ENCODE measurements around the gene NATD1. TPM values are rescaled to one million over a fixed set of nuclear protein-coding genes. Genes with fewer than 3 reads are reported as not detected.

The NATD1 gene
- total and polyA plus RNA-seq, 2 experiments from 2014 or later = 5.0 to 6.7 TPM

DNA sequence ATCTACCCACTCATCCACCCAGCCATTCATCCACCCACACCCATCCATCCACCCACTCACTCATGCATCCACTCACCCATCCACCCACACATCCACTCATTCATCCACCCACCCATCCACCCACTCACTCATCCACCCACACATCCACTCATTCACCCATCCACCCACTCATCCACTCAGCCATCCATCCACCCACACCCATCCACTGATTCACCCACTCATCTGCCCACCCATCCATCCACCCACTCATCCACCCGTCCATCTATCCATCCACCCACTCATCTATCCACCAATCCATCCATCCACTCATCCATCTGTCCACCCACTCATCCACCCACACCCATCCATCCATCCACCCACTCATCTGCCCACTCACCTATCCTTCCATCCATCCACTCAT is 17.3 kb downstream of the NATD1 start:
- TF ChIP-seq EZH2phosphoT487 (IDR thresholded peaks at IDR 0.05; ENCODE audit: low read depth, severe bottlenecking, unreplicated experiment) (no peak), EZH2 (IDR thresholded peaks at IDR 0.05; ENCODE audit: borderline replicate concordance) (no peak)
- TF ChIP-seq, protein P1, sequence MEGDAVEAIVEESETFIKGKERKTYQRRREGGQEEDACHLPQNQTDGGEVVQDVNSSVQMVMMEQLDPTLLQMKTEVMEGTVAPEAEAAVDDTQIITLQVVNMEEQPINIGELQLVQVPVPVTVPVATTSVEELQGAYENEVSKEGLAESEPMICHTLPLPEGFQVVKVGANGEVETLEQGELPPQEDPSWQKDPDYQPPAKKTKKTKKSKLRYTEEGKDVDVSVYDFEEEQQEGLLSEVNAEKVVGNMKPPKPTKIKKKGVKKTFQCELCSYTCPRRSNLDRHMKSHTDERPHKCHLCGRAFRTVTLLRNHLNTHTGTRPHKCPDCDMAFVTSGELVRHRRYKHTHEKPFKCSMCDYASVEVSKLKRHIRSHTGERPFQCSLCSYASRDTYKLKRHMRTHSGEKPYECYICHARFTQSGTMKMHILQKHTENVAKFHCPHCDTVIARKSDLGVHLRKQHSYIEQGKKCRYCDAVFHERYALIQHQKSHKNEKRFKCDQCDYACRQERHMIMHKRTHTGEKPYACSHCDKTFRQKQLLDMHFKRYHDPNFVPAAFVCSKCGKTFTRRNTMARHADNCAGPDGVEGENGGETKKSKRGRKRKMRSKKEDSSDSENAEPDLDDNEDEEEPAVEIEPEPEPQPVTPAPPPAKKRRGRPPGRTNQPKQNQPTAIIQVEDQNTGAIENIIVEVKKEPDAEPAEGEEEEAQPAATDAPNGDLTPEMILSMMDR (IDR thresholded peaks at IDR 0.05; ENCODE audit: poor library complexity) = no peak
- no peak overlapping the region for H3K4me3 ChIP-seq
- H4K20me1 ChIP-seq (ENCODE audit: insufficient read depth, poor library complexity, severe bottlenecking) = no peaks in the 10 kb centered on the region
- H3K27me3 ChIP-seq = no peaks in the 10 kb centered on the region
- no peak overlapping the region for H2AFZ ChIP-seq
- H3K27ac ChIP-seq = no peak overlapping the region
- no peak overlapping the region for H3K4me2 ChIP-seq
- H3K79me2 ChIP-seq = no peaks in the 10 kb centered on the region
- H3K9me2 ChIP-seq (replicated peaks; ENCODE audit: insufficient read depth) = no peaks in the 10 kb centered on the region
- no peak for DNase-seq (ENCODE audit: low spot score)
- H3K4me1 ChIP-seq (ENCODE audit: insufficient read depth) = no peaks in the 10 kb centered on the region
- 86% methylated on average over 1 of the region's 1 CpG for WGBS (ENCODE audit: low lambda C conversion rate, missing lambda C conversion rate)
- no peaks in the 10 kb centered on the region for H3K9me3 ChIP-seq (ENCODE audit: low read depth)
- no peaks in the 10 kb centered on the region for H3K36me3 ChIP-seq (replicated peaks; ENCODE audit: insufficient read depth, low read depth)

DNA sequence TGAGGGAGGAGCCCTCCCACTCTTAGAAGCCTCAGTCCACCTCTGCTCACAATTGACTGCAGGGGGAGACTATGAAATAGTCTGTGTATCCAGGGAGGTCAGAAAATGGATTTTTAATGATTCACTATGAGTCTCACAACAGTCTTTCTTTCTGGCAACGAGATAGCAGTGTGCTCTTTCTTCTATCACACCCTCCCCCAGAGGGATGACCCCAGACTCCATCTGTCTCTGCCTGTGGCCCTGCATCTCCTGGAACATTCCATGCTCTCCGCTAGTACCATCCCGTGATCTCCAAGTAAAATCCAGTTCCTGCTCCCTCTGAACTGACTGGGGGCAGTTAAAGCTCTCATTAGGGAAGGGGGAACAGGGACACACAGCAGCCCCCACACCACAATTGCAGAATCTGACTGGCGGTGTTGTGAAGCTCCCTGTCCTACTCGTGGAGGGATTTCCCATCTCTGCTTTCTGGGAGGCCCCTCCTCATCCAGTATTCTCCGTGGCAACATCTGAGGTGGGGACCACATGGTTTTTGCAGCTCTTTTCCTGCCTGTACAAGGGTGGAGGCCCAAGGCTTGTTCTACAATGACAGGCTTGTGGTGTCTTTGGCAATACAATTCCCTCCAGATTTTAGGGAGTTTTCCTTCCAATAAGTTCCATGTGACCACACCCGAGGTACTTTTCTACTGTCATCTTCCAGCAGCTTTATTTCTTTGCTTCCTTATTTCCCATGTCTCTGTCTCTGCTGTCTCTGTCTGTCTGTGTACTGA is 19.4 kb downstream of the NATD1 start:
- Histone ChIP-seq H3K9me2 (replicated peaks; ENCODE audit: insufficient read depth) (no peaks in the 10 kb centered on the region), H3K27me3 (no peaks in the 10 kb centered on the region), H3K36me3 (replicated peaks; ENCODE audit: insufficient read depth, low read depth) (no peaks in the 10 kb centered on the region), H3K4me1 (ENCODE audit: insufficient read depth) (no peaks in the 10 kb centered on the region), H3K27ac (no peak overlapping the region), H3K79me2 (no peaks in the 10 kb centered on the region), H3K9me3 (ENCODE audit: low read depth) (no peaks in the 10 kb centered on the region), H4K20me1 (ENCODE audit: insufficient read depth, poor library complexity, severe bottlenecking) (no peaks in the 10 kb centered on the region), H2AFZ (no peak overlapping the region), H3K4me2 (no peak overlapping the region), H3K4me3 (no peak overlapping the region)
- DNase-seq (ENCODE audit: low spot score) = no peak
- WGBS (ENCODE audit: low lambda C conversion rate, missing lambda C conversion rate) = 81% methylated on average over 7 of the region's 7 CpGs
- no peak for TF ChIP-seq EZH2 (IDR thresholded peaks at IDR 0.05; ENCODE audit: borderline replicate concordance)
- TF ChIP-seq, protein P1 (IDR thresholded peaks at IDR 0.05; ENCODE audit: poor library complexity) = no peak
- no peak for TF ChIP-seq EZH2phosphoT487 (IDR thresholded peaks at IDR 0.05; ENCODE audit: low read depth, severe bottlenecking, unreplicated experiment)

DNA sequence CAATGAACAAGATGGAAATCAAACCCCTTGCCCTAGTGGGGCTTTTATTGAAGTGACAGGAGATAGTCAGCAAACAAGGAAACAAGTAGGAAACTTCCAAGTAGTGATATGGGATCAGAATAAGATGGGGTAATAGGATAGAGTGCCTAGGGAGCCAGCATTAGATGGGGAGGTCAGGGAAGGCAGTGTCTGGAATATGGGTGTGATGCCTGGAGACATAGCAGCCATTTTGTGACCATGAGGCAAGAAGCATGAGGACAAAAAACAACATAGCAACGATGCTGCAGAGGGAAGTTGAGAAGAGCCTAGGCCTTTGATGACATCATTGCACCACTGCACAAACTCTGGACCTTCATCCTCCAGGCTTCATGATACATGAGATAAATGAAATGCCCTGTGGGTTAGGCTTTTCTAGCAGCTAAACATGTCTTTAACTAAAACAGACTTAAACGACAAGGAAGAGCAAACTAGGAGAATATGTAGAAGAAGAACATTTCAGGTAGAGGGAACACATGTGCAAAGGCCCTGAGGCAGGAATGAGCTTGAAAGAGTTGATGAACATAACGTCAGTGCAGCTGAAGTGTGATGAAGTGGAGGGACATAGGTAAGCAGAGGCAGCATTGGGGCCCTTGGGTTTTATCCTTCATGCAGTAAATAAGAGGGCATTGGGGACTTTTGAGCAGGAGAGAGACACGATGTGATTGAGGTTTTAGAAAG is 21.0 kb downstream of the NATD1 start:
- 90% methylated on average over 4 of the region's 4 CpGs for WGBS (ENCODE audit: low lambda C conversion rate, missing lambda C conversion rate)
- H4K20me1 ChIP-seq (ENCODE audit: insufficient read depth, poor library complexity, severe bottlenecking) = no peaks in the 10 kb centered on the region

More for the DNA sequence above, 21.0 kb downstream of the NATD1 start:
- Histone ChIP-seq H3K27ac (no peak overlapping the region), H3K27me3 (no peaks in the 10 kb centered on the region), H3K4me2 (no peak overlapping the region), H3K36me3 (replicated peaks; ENCODE audit: insufficient read depth, low read depth) (no peaks in the 10 kb centered on the region), H3K9me2 (replicated peaks; ENCODE audit: insufficient read depth) (no peaks in the 10 kb centered on the region), H2AFZ (no peak overlapping the region), H3K9me3 (ENCODE audit: low read depth) (no peaks in the 10 kb centered on the region), H3K4me3 (no peak overlapping the region), H3K79me2 (no peaks in the 10 kb centered on the region), H3K4me1 (ENCODE audit: insufficient read depth) (no peaks in the 10 kb centered on the region)
- no peak for DNase-seq (ENCODE audit: low spot score)
- TF ChIP-seq, protein P1 (IDR thresholded peaks at IDR 0.05; ENCODE audit: poor library complexity) = no peak
- TF ChIP-seq EZH2 (IDR thresholded peaks at IDR 0.05; ENCODE audit: borderline replicate concordance) (no peak), EZH2phosphoT487 (IDR thresholded peaks at IDR 0.05; ENCODE audit: low read depth, severe bottlenecking, unreplicated experiment) (no peak)

Measured in hepatocyte (in vitro differentiated cells).